ENCODE data around the gene CNIH3.
"Not testable (repeated sequence)": the region's sequence is repeated elsewhere in the genome, so short reads cannot be mapped to it uniquely, and the experiment has no call there.

CNIH3 gene

DNA sequence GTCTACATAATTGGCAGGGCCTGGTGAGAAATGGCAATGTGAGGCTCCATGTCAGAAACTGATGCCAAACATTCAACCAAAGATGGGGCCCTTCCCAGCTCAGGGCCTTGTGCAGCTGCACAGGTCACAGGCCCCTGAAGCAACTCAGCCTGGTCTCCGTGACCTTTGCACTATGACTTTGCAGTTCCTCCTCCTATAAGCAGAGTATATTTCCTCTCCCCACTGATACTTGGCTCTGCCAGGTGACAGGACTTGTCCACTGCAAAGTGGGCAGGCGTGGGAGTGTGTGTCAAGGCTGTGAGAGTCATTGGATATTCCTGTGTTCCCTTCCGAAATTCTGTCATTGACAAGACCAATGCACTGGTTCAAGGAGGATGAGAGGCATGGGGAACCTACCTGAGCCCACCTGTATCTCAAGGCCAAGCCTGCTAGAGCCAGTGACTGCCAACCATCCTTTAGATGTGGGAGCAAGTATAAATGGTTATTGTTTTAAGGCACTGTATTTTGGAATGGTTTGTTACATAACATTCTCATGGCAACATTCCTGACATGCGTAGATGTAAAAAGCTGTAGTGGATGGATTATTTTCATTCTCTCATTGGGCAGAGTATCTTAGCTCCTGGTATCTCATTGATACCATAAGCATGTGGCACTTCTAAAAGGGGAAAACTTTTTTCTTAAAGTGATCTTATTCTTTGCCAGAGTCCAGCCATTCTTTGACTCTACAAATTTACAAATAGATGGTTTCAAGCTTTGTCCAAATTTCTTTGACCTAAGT is 75.2 kb downstream of the CNIH3 start:
- no peak for DNase-seq

DNA sequence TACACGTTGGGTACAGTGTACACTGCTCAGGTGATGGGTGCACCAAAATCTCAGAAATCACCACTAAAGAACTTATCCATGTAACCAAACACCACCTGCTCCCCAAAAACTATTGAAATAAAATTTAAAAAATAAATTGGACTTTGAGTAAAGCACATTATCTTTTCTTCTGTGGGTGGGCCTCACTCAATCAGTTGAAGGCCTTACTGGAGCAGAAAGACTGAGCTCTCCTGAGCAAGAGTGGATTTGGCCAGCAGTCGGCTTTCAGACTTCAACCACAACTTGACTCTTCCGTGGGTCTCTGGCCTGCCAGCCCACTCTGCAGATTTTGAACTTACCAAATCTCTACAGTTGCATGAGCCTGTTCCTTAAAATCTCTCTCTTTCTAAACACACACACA is 78.9 kb downstream of the CNIH3 start:
- DNase-seq = no peak

DNA sequence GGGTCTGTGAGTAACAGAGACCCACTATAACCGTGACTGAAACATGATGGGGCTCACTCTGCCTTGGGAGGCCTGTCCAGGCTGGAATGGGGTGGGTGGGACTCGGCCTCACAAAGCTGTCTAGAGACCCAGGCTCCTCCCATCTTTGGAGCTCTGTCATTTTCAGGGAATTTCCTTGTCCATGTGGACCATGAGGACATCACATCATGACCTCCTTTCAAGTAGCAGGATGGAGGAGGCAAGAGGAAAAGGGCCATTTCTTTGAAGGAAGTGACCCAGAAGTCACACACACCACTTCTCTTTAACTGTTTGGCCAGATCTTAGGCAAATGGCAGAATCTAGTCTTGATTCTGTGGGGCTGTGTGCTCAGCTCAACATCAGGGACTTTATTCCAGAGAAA is 79.9 kb downstream of the CNIH3 start:
- DNase-seq = no peak

DNA sequence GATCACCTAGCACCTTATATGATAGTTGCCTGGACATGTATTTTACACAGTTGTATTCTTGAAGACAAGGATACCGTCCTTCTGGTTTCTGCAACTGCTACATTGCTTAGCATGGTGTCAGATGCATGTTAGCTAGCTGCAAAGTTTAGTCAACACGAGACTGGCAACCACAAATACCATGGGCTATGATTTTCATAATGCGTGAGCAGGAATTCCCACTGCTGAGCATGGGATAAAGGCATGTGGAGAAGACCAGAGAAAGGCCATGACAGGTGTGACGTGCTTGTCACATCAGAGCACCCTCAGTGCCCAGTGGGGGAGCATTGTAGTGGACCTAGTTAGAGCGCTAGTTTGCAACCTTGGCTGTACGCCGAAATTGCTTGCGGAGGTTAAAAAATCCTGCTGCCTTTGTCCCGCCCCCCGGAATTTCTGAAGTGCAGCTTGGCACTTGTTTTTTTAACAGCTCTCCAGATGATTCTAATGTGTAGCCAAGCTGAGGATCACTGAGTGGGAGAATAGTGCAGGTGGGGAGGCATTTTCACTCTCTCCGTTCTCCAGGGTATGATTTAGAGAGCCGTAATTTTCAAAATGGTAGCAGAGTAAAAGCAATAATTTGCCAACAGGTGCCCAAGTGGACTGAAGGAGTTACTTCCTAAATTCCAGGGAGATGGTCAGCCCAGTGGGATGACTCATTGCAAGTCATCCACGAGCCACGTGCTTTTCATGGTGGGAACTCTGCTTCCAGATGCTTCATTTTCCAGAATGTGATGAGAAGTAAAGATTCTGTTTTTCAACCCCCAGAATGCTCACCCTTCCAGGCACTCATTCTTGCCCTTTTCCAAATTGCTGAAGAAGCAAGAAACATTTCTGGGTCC is 81.0 kb downstream of the CNIH3 start:
- no peak for DNase-seq

DNA sequence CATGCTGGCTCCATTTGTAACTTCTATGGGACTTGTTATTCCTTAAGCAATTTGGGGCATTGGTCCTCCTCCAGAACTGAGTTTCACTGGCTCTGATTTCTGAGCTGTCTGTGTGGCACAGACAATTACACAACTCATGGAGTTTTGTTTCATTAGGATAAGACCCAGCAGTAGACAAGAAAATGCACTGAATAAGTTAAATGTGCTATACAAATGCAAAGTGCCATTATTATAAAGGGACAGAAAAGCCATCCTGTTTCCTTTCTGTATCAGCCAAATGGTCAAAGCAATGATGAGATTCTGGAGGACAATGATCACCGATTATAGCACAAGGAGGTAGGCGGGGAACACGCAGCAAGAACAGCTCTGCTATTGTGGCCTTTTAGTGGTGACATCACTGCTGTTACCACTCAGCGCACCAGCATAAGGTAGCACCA is 81.9 kb downstream of the CNIH3 start:
- DNase-seq = no peak

DNA sequence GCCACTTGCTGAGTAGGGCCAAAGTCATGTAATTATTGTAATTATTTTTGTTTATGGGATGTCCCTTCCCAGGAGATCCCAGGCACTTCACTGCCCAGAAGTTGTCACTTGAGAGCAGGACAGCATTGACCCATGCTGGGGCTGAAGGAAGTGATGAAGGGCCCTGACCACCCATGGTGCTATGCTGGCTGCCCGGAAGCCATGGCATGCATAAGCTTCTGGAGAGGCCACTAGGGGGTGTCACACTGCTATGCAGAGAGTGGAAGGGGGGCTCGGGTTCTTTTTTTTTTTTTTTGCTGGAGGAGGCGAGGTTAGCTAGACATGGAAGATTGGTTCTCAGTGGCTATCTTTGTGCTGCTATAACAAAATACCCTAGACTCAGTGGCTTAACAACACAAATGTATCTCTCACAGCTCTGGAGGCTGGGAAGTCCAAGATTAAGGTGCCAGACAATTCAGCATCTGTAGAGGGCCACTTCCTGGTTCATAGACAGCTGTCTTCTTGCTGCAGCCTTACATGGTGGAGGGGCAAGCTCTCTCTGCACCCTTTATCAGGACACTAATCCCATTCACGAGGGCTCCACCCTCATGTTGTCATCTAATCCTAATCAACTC is 84.9 kb downstream of the CNIH3 start:
- no peak for DNase-seq

DNA sequence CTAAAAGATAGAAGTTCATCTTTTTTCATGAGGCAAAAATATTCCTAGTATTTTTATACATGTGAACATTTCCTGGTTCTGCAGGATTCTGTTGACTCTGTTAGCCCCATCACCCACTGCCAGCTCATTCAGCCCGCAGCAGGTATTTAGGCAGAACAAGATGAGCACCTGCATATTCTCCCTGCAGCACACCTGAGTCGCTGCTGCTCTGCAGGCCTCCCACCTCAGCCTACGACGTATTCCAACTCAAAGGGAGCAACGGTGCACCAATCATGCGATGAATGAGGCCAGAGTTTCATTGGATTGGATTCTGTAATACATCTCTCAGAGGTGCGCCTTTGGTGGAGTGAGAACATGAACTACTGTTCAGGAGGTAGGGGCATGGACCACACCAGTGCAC is 87.6 kb downstream of the CNIH3 start:
- no peak for DNase-seq

DNA sequence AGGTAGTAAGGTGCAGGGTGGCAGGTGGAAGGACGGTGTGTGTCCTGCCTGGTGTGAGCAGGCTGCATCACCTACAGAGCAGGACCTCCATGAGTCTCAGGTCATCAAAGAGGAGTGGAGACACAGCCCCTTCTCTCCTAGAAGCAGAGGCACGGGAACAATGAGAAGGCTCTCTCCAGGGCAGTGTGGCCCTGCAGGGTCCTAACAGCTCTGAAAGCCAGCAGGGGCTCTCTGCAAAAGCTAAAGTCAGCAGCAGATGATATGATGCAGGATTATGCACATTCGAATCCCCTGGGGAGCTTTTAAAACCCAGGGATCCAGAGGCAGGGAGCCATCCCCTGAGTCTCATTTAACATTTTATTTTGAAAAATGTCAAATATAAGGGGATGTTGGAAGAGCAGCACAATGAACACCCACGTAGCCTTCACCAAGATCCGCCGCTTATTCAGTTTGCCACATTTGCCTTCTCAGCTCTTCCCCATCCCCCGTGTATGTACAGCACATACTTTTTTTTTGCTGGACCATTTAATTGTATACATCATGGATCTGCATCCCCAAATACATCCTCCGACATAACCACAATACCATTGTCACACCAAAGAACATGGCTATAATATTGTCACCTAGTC is 88.1 kb downstream of the CNIH3 start:
- DNase-seq = no peak

DNA sequence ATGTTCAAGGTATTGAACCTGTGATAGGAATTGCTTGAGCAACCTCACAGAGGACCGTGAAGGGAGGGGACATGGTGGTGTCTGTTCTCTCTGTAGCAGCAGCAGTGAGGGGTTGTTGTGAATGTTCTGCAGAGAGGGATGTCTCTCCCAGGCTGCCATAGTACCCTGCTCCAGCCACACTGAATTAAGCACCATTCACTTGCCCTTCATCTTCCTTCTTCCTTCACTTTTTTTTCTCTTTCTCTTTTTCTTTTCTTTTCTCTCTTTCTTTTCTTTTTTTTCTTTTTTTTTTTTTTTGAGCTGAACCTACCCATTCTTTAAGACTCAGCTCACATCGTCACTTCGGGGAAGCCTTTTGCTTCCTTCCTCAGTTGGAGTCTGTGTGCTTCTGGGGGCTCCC is 89.5 kb downstream of the CNIH3 start:
- no peak for DNase-seq

DNA sequence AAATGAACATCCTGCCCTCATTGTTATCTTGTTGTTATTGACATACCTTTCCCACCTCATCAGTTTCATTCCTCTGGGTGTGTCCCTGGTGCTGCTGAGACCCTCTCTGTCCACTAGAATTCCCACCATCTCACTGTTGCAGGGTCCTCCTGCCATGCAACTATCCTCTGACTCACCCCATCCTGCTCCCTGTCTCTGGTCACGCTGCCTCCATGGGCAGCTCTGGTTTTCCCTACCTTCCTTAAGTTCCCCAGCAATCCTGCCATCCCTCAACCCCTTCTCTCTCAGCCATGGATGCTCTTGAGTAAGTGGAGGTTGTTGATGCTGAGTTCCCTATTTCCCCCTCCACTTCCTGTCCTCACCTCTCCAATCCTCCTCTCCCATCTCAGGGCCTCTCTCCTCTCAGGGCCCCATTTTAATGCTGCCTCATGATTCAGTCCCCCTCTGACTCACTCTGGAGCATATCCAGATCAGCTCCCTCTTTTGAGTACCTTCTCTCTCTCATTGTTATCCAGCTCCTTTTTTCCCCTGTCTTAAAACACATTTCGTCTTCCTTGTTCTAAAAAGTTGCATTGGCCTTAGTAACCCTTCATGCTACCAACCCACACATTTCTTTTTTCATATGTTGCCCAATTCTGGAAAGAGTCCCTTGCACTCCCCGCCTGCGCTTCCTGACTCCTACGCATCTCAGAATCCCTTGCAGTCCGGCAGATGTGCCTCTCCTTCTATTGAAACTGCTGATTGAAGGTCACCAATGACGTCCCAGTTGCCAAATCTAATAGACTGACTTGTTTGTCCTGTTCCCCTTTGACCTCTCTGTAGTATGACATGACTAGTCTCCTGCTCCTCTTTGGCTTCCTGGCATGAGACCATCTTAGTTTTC is 92.0 kb downstream of the CNIH3 start:
- DNase-seq = no peak

DNA sequence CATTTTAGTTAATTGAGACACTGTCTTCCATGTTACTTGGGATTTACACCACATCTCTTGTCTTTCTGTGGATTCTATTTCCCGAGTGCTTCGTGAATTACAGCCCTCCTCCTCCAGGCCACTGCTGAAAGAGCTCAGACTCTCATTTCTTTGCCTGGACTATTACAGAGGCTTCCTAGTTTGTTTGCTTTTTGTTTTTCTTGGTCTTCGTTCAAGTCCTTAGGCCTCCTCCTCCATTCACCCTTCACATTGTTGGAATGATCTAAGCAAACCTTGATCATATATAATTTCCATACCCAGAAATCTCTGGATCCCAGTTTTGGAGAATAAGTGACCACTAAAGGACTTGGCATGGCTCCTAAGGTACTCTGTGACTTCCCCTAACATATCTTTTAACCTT is 94.1 kb downstream of the CNIH3 start:
- DNase-seq = no peak

DNA sequence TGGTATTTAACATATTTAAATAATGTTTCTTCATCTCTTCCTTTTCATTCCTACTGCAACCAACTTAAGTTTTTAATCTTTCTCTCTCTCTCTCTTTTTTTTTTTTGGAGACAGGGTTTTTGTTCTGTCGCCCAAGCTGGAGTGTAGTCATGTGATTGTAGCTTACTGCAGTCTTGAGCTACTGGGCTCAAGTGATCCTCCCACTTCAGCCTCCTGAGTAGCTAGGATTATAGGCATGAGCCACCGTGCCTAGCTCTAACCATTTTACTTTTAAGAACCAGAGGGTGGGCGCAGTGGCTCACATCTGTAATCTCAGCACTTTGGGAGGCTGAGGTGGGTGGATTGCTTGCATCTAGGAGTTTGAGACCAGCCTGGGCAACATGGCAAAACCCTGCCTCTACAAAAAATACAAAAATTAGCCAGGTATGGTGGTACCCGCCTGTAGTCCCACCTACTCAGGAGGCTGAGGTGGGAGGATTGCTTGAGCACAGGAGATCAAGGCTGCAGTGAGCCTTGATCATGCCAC is 95.2 kb downstream of the CNIH3 start:
- DNase-seq = not testable (repeated sequence)

DNA sequence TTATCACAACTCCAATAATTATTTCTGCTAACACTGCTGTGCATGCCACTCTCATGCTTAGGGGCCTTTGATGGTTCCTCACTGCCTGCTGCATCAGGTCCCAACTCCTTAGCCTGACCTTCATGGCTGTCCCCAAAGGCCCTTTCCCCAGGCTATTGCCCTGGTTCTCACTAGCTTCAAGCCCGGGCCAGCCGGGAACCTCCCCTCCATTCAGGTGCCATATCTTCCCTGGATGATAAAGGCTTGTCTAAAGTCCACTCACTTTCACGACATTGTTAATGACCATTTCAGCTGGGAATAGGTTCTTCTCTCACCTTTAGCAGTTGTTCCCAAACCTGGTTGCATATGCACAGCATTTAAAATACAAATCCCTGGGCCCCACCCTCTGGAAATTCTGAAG is 95.8 kb downstream of the CNIH3 start:
- DNase-seq = no peak

DNA sequence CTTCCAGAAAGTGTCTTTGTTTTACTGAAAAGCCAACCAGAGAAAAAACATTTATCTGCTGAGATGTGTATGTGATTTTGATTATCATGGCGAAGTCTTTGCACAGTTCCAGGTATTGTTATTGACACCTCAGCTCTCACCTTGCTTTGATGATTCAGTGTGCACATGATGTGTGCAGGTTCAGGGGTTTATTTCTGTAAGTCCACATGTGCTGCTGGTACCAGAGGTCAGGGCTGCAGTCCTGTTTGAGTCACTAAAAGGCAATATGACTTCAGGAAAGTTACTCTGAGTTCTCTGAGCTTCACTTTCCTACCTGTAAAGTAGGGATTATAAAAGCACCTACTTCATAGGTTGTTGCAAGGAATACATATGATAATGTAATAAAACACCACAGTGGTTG is 97.1 kb downstream of the CNIH3 start:
- DNase-seq = no peak

DNA sequence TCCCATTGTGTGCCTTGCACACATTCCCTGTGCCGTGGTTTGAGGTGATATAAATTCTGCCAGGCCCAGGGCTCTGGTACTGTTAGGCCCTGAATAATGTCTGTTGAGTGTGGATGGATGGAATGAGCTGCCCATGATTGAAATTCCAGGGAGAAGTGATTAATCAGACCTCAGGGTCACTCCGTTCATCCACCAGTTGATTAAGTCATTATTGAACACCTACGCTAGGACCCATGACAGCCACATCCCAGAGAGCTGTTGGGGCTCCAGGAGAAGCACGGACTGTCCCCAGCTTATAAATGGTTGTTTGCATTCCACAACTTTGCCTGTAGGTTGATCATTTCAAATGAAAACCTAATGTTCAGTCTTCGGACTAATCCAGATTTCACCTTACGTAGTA is 98.4 kb downstream of the CNIH3 start:
- DNase-seq = no peak

DNA sequence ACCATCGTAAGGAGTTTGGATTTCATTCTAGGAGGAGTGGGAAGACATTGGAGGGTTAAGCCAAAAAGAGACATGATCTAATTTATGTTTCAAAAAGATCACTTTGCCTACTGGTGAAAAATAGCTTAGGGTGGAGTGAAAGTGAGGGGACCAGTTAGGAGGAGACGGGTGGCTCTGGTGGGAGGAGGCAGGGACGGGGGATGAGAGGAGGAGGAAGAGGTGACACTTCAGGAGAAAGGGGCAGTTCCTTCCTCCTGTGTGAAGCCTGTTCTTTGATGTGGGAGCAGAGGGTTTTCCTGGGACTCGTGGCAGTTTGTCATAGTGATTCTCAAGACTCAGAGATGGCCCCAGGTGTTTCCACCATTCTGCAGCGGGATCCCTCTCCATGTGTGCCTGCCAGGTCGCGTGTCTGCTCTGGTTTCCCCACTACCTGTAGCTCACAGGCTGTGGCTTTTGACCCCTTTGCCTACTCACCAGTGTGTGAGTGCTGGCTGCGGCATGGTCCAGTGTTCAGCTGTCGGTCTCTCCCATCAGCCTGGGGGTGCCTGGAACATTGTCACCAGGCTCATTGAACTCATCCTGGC is 102.4 kb downstream of the CNIH3 start:
- DNase-seq = no peak

DNA sequence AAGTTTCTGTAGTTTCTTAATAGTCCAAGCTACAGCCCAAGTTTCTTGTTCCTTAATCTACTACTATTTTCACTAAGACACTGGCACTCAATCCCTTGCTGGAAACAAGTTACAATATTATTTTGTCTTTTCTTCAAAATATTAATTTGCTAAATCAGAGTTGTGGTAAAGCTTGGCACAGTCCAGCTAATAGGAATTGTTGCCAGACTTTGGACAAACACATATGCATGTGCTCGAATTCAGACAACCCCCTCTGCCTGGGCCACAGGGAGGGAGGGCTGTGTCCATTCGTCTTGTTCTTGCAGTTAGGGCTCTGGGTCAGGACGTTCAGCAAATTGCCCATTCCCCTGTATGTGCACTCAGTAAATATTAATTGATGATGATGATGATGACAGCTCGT is 103.6 kb downstream of the CNIH3 start:
- no peak for DNase-seq

DNA sequence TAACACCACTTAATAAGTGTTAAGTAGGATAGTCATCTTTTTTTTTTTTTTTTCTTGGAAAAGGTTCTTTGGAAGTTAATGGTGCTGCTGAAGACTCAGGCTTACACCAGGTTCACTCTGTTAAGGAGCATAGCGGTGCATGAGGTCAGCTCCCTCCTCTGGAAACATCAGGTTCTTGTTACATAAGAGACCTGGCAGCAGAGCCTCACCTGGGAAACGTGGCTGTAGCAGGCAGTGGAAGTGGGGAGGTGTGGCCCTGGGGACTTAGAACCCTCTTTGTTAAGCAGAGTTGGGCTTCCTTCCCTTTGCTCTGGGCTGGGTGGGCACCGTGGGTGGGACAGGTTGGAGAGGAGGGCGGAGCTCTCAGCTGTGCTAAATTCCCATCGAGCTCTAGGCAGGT is 104.1 kb downstream of the CNIH3 start:
- DNase-seq = no peak

DNA sequence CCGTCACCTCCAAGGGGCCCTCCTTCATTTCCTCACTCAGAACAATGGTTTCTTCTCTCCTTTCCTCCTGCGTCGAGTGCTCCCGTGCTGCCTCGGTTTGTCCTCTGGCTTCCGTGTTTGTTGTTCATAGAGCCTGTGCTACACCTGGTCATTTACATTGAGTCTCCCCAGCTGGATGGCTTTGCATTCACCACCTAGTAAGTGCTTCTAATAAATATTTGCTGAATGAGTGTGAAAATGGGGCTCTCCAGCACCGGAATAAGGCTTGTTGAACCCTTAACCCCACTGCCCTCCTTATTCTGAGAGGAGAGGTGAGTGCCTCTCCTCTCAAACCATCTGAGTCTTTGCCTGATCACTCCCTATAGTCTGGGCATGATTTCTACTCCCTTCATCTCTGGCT is 104.9 kb downstream of the CNIH3 start:
- no peak for DNase-seq

DNA sequence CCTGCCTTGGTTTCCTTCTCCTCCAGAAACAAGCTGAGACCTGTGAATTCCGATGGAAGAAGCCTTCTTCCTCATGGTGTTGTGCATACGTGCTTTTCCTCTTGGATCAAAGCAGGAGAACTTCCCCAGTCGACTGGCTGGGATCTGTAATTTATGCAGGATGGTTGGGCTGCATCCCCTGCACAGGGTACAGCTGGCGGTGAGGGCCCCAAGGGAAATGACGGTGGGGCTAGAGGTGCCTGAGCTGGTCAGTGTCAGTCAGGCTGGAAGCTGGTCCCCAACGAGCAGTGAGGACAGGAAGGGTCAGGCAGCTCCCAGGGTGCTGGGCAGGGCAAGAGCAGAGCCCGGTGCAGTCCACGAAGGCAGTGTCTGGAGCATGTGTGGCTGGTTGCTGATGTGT is 106.7 kb downstream of the CNIH3 start:
- no peak for DNase-seq

DNA sequence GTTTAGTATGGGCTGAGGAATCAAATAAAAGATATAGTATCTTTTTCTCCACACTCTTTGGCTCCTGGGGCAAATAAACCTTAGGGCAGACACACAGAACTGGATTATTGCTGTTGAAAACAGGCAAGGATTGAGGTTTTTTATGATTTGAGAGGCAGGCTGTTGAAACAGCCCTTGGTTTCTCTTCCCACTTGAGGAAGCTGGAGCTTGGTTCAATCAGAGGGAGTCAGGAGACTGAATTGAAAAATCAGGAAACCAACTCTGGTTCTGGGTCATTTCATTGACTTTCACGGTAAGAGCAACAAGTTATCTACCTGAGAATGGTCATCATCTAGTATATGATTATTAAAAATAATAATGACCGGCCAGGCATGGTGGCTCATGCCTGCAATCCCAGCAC is 108.4 kb downstream of the CNIH3 start:
- no peak for DNase-seq
